Measurements from ENCODE around the gene RAB3GAP1.

DNA sequence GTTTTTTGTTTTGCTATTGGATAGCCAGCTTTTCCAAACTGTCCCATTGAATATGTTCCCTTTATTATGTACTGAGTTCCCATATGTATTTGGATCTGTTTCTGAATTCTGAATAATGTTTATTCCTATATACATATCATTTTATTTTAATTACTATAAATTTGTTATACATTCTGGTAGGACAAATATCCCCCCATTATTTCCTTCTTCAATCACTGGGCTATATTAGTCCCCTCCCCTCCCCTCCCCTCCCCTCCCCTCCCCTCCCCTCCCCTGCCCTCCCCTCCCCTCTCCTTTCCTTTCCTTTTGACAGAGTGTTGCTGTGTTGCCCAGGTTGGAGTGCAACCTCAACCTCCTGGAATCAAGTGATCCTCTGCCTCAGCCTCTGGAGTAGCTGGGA, 26.3 kb downstream of the RAB3GAP1 start:
- TF ChIP-seq EP300 (IDR thresholded peaks at IDR 0.05; ENCODE audit: borderline replicate concordance) (no peak), REST (IDR thresholded peaks at IDR 0.05; ENCODE audit: low read depth) (no peak), NFIC (IDR thresholded peaks at IDR 0.05) (no peak), TAF1 (IDR thresholded peaks at IDR 0.05; ENCODE audit: low read depth) (no peak), RAD21 (IDR thresholded peaks at IDR 0.05; ENCODE audit: low read depth) (no peak), MAX (IDR thresholded peaks at IDR 0.05) (no peak), CEBPB (IDR thresholded peaks at IDR 0.05) (no peak), CREB1 (IDR thresholded peaks at IDR 0.05; ENCODE audit: low read depth) (no peak), YY1 (IDR thresholded peaks at IDR 0.05; ENCODE audit: low read depth) (no peak)
